Sigmoid colon (tissue), 4 donors: ENCODE results near the gene MAT2A.

ENCODE experiments used
- CTCF ChIP-seq, 4 experiments: fragments of 450-650 bp in 3 of 4; fragments of 200-600 bp in 1 of 4; IDR thresholded peaks; one replicate each; pipeline ENCODE4 v1.5.1; 2016 to 2019; ENCODE audit warnings: antibody characterized with exemption in 4 of 4, mild to moderate bottlenecking in 3 of 4, moderate library complexity in 2 of 4
- EP300 ChIP-seq, 4 donors: sonication (generic); formaldehyde crosslinking; IDR thresholded peaks; one replicate each; pipeline ENCODE4 v1.6.1; 2017; ENCODE audit warnings: antibody characterized with exemption in 4 of 4
- POLR2AphosphoS5 ChIP-seq, 4 donors: sonication (generic); formaldehyde crosslinking; IDR thresholded peaks; one replicate each; pipeline ENCODE4 v1.6.1; 2017; ENCODE audit warnings: antibody characterized with exemption in 4 of 4

- TF ChIP-seq POLR2AphosphoS5 (IDR thresholded peaks at IDR 0.05) (no peak), CTCF (IDR thresholded peaks at IDR 0.05) (no peak), EP300 (IDR thresholded peaks at IDR 0.05) (no peak)
Measured at GRCh38 chr2:85522090-85522647, 16.8 kb upstream of the MAT2A start.
